GM19395 (cell line): Measurements from ENCODE around the gene SLC26A1.

Source experiments
- ATAC-seq: cut with Tn5 transposase; IDR thresholded peaks from one replicate; pipeline ENCODE4 v1.9.1; 2021; ENCODE audit warnings: mild to moderate bottlenecking, moderate library complexity; ENCODE audit not compliant: unreplicated experiment

SLC26A1 gene

GRCh38 chr4:1028574-1029220, 35.5 kb upstream of the SLC26A1 start:
- ATAC-seq, result no peak

- ATAC-seq, result no peak
These were observed 34.7 kb upstream of the SLC26A1 start for GRCh38 chr4:1027915-1028238.

GRCh38 chr4:1027219-1027914, 34.2 kb upstream of the SLC26A1 start:
- no peak for ATAC-seq

- peak; percentile 81 for ATAC-seq
These were observed 32.9 kb upstream of the SLC26A1 start for GRCh38 chr4:1026115-1026514.

GRCh38 chr4:1024882-1025545, 31.8 kb upstream of the SLC26A1 start:
- no peak for ATAC-seq

GRCh38 chr4:1023895-1024740, 30.9 kb upstream of the SLC26A1 start:
- ATAC-seq, result no peak

GRCh38 chr4:1023075-1023640, 30.0 kb upstream of the SLC26A1 start:
- no peak for ATAC-seq

- no peak for ATAC-seq
These were observed 29.5 kb upstream of the SLC26A1 start for GRCh38 chr4:1022739-1023066.

GRCh38 chr4:1022051-1022738, 29.0 kb upstream of the SLC26A1 start:
- no peak for ATAC-seq

- ATAC-seq, result peak; percentile 72
These were observed 28.3 kb upstream of the SLC26A1 start for GRCh38 chr4:1021386-1022050.

- ATAC-seq, result no peak
These were observed 26.7 kb upstream of the SLC26A1 start for GRCh38 chr4:1019729-1020470.

GRCh38 chr4:1019320-1019719, 26.1 kb upstream of the SLC26A1 start:
- ATAC-seq, result no peak

GRCh38 chr4:1018147-1019020, 25.2 kb upstream of the SLC26A1 start:
- ATAC-seq, result no peak

- ATAC-seq, result no peak
These were observed 24.5 kb upstream of the SLC26A1 start for GRCh38 chr4:1017706-1018105.

GRCh38 chr4:1017211-1017610, 24.0 kb upstream of the SLC26A1 start:
- ATAC-seq, result no peak

GRCh38 chr4:1015746-1016145, 22.5 kb upstream of the SLC26A1 start:
- ATAC-seq, result no peak

GRCh38 chr4:1015179-1015578, 22.0 kb upstream of the SLC26A1 start:
- ATAC-seq, result no peak
